PFSK-1 (cell line): Measurements from ENCODE around the gene LRRC30.

ENCODE experiments used
- POLR2AphosphoS5 ChIP-seq: IDR thresholded peaks from 2 replicates; pipeline ENCODE4 v1.6.1; 2012; ENCODE audit warnings: low read depth, mild to moderate bottlenecking, control low read depth, low read length, moderate library complexity
- SIN3A ChIP-seq: IDR thresholded peaks from 2 replicates; pipeline ENCODE4 v1.6.1; 2012; ENCODE audit warnings: mild to moderate bottlenecking, low read length, moderate library complexity, borderline replicate concordance; ENCODE audit not compliant: insufficient read depth
- TAF1 ChIP-seq: IDR thresholded peaks from 2 replicates; pipeline ENCODE4 v1.6.1; 2012; ENCODE audit warnings: low read length, control low read depth, borderline replicate concordance; ENCODE audit not compliant: insufficient read depth
- TF ChIP-seq, protein P1 (sequence below), 2 experiments: IDR thresholded peaks; 2 replicates each; pipeline versions ENCODE4 v1.6.1 to v1.8.0; 2011 to 2012; ENCODE audit warnings: low read depth in 2 of 2, low read length in 2 of 2, control low read depth in 1 of 2, inconsistent platforms in 1 of 2, mild to moderate bottlenecking in 1 of 2, moderate library complexity in 1 of 2; ENCODE audit not compliant: insufficient read depth in 1 of 2

GRCh38 chr18:7201096-7201495 lies 29.8 kb upstream of the LRRC30 start:
- TF ChIP-seq POLR2AphosphoS5 (no peak), SIN3A (no peak), TAF1 (no peak)
- TF ChIP-seq, protein P1, sequence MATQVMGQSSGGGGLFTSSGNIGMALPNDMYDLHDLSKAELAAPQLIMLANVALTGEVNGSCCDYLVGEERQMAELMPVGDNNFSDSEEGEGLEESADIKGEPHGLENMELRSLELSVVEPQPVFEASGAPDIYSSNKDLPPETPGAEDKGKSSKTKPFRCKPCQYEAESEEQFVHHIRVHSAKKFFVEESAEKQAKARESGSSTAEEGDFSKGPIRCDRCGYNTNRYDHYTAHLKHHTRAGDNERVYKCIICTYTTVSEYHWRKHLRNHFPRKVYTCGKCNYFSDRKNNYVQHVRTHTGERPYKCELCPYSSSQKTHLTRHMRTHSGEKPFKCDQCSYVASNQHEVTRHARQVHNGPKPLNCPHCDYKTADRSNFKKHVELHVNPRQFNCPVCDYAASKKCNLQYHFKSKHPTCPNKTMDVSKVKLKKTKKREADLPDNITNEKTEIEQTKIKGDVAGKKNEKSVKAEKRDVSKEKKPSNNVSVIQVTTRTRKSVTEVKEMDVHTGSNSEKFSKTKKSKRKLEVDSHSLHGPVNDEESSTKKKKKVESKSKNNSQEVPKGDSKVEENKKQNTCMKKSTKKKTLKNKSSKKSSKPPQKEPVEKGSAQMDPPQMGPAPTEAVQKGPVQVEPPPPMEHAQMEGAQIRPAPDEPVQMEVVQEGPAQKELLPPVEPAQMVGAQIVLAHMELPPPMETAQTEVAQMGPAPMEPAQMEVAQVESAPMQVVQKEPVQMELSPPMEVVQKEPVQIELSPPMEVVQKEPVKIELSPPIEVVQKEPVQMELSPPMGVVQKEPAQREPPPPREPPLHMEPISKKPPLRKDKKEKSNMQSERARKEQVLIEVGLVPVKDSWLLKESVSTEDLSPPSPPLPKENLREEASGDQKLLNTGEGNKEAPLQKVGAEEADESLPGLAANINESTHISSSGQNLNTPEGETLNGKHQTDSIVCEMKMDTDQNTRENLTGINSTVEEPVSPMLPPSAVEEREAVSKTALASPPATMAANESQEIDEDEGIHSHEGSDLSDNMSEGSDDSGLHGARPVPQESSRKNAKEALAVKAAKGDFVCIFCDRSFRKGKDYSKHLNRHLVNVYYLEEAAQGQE (IDR thresholded peaks at IDR 0.05; ENCODE audit: insufficient read depth in 1 of 2, low read depth in 2 of 2, low read length in 2 of 2), result no peak
